SU-DHL-6 (cell line): ENCODE measurements around the gene ZIC1.

Experiments used
- CTCF ChIP-seq: fragments of 200-600 bp; sonication (generic); IDR thresholded peaks from one replicate; pipeline ENCODE4 v1.5.1; 2017; ENCODE audit warnings: antibody characterized with exemption, mild to moderate bottlenecking, low read length, moderate library complexity; ENCODE audit not compliant: insufficient read depth, poor library complexity, severe bottlenecking
- EZH2phosphoT487 ChIP-seq: fragments of 200-600 bp; sonication (generic), shearing (Covaris generic); conservative IDR thresholded peaks from 2 replicates; pipeline ENCODE4 v1.6.1; 2018; ENCODE audit warnings: mild to moderate bottlenecking, antibody characterized with exemption, low read length, moderate library complexity, mixed read lengths

DNA sequence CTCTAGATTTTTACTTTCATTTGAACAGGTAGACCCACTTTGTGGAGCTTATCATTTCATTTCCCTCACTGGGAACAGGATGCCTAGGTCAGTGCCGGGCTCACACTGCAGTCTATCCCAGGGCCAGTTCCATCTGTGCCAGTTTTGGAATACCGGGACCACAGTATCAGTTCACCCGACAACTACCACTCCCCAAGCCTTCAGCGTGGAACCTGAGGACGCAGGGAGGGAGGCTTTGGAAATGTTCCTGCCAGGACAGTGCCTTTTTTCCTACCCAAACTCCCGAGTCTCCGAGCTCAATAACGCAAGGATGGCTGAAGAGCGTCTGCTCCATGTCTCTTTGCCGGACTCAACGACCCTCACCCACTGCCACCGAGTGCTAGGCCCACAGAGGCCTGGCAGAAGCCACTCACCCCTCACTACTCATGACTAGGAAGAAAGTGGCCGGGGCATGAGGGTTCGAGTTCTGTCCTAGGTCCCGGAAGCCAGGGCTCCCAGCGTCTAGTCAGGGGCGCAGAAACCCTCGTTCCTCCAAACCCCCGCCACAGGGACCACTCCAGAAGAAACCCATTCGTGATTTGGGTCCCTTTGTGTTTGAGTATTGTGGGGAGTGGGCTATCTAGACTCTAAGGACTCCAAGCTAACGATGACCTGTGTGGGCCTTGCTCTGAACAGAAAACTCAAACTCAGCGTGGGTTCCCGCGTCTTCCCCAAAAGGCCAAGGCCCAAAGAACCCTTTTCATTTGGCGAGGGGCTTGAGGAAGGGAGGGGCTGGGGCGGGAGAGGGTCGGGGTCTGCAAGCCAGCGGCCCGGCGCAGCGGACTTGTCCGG is 11.4 kb downstream of the ZIC1 start:
- TF ChIP-seq EZH2phosphoT487 (no peak), CTCF (no peak)
